SK-N-SH treated with all-trans-retinoic acid at 6 μM for 48 hours (cell line): ENCODE results near the gene CLEC4A.
"Not testable (repeated sequence)": the region's sequence is repeated elsewhere in the genome, so short reads cannot be mapped to it uniquely, and the experiment has no call there.

Experiments
- ATAC-seq: fragments of 200-7000 bp; cut with Tn5 transposase; 3 replicates; pipeline ENCODE4 v1.9.1; 2020; ENCODE audit warnings: mild to moderate bottlenecking, moderate library complexity
- ARNTL ChIP-seq: fragments of 450-650 bp; formaldehyde crosslinking; IDR thresholded peaks from 2 replicates; pipeline ENCODE4 v1.5.0; 2020; ENCODE audit warnings: low read depth, mild to moderate bottlenecking, moderate library complexity, borderline replicate concordance
- BACH2 ChIP-seq: fragments of 250-450 bp; sonication (Bioruptor Pico); IDR thresholded peaks from 2 replicates; pipeline ENCODE4 v1.9.0; 2021; ENCODE audit warnings: mild to moderate bottlenecking, borderline replicate concordance
- CSDC2 ChIP-seq: fragments of 250-450 bp; sonication (Bioruptor Pico); IDR thresholded peaks from 2 replicates; pipeline ENCODE4 v1.5.0; 2020; ENCODE audit warnings: mild to moderate bottlenecking, moderate library complexity
- CSRNP3 ChIP-seq: fragments of 250-450 bp; sonication (Bioruptor Pico); IDR thresholded peaks from 2 replicates; pipeline ENCODE4 v1.5.1; 2021; ENCODE audit warnings: mild to moderate bottlenecking, moderate library complexity
- ESRRG ChIP-seq: fragments of 250-450 bp; sonication (Bioruptor Pico); IDR thresholded peaks from 2 replicates; pipeline ENCODE4 v1.6.1; 2021; ENCODE audit warnings: mild to moderate bottlenecking
- GLIS3 ChIP-seq: fragments of 250-450 bp; sonication (Bioruptor Pico); IDR thresholded peaks from 2 replicates; pipeline ENCODE4 v1.5.0; 2020; ENCODE audit warnings: mild to moderate bottlenecking, moderate library complexity
- ISL1 ChIP-seq: fragments of 250-450 bp; sonication (Bioruptor Pico); IDR thresholded peaks from 2 replicates; pipeline ENCODE4 v2.1.2; 2022; ENCODE audit warnings: mild to moderate bottlenecking, moderate library complexity
- OSR1 ChIP-seq: fragments of 250-450 bp; sonication (Bioruptor Pico); IDR thresholded peaks from 2 replicates; pipeline ENCODE4 v1.8.0; 2022; ENCODE audit warnings: moderate library complexity, mild to moderate bottlenecking, inconsistent platforms
- POU6F1 ChIP-seq: fragments of 250-450 bp; sonication (Bioruptor Pico); IDR thresholded peaks from 2 replicates; pipeline ENCODE4 v1.8.0; 2021; ENCODE audit warnings: low read depth, mild to moderate bottlenecking, moderate library complexity, borderline replicate concordance
- PPARA ChIP-seq: fragments of 250-450 bp; sonication (Bioruptor Pico); IDR thresholded peaks from 2 replicates; pipeline ENCODE4 v1.5.0; 2020; ENCODE audit warnings: mild to moderate bottlenecking, borderline replicate concordance
- RARB ChIP-seq: fragments of 250-450 bp; sonication (Bioruptor Pico); IDR thresholded peaks from 2 replicates; pipeline ENCODE4 v1.8.0; 2021; ENCODE audit warnings: mild to moderate bottlenecking, moderate library complexity
- SNAI2 ChIP-seq: fragments of 250-450 bp; sonication (Bioruptor Pico); IDR thresholded peaks from 2 replicates; pipeline ENCODE4 v1.5.0; 2020; ENCODE audit warnings: mild to moderate bottlenecking, moderate library complexity
- TCF4 ChIP-seq: fragments of 250-450 bp; sonication (Bioruptor Pico); IDR thresholded peaks from 2 replicates; pipeline ENCODE4 v1.8.0; 2021; ENCODE audit warnings: mild to moderate bottlenecking, moderate library complexity, borderline replicate concordance
- TOX ChIP-seq: fragments of 250-450 bp; sonication (Bioruptor Pico); IDR thresholded peaks from 2 replicates; pipeline ENCODE4 v1.8.0; 2021; ENCODE audit warnings: mild to moderate bottlenecking, moderate library complexity, borderline replicate concordance
- TSHZ2 ChIP-seq: fragments of 250-450 bp; sonication (Bioruptor Pico); IDR thresholded peaks from 2 replicates; pipeline ENCODE4 v1.5.0; 2020; ENCODE audit warnings: mild to moderate bottlenecking, moderate library complexity
- ZC3H10 ChIP-seq: fragments of 250-450 bp; sonication (Bioruptor Pico); IDR thresholded peaks from 2 replicates; pipeline ENCODE4 v1.5.1; 2021; ENCODE audit warnings: mild to moderate bottlenecking, moderate library complexity
- ZFP3 ChIP-seq: fragments of 250-450 bp; sonication (Bioruptor Pico); IDR thresholded peaks from 2 replicates; pipeline ENCODE4 v1.5.0; 2020; ENCODE audit warnings: mild to moderate bottlenecking, moderate library complexity
- ZFP30 ChIP-seq: fragments of 450-650 bp; formaldehyde crosslinking; IDR thresholded peaks from 2 replicates; pipeline ENCODE4 v1.5.0; 2022; ENCODE audit warnings: mild to moderate bottlenecking, moderate library complexity
- ZNF565 ChIP-seq: fragments of 450-650 bp; formaldehyde crosslinking; conservative IDR thresholded peaks from 2 replicates; pipeline ENCODE4 v1.5.0; 2020; ENCODE audit warnings: low read depth, mild to moderate bottlenecking, moderate library complexity
- ZNF70 ChIP-seq: fragments of 450-650 bp; formaldehyde crosslinking; IDR thresholded peaks from 2 replicates; pipeline ENCODE4 v1.5.0; 2020; ENCODE audit warnings: mild to moderate bottlenecking, moderate library complexity
- ZNF8 ChIP-seq: fragments of 450-650 bp; formaldehyde crosslinking; IDR thresholded peaks from 2 replicates; pipeline ENCODE4 v1.5.0; 2020; ENCODE audit warnings: mild to moderate bottlenecking, moderate library complexity
- TF ChIP-seq, protein P1 (sequence below): fragments of 250-450 bp; sonication (Bioruptor Pico); IDR thresholded peaks from 2 replicates; pipeline ENCODE4 v1.5.1; 2020; ENCODE audit warnings: low read depth, mild to moderate bottlenecking, moderate library complexity
- TF ChIP-seq, protein P2 (sequence below): fragments of 250-450 bp; sonication (Bioruptor Pico); IDR thresholded peaks from 2 replicates; pipeline ENCODE4 v1.8.0; 2020; ENCODE audit warnings: mild to moderate bottlenecking, moderate library complexity, borderline replicate concordance

Gene CLEC4A

GRCh38 chr12:8080120-8080519, 43.3 kb upstream of the CLEC4A start:
- no peak for TF ChIP-seq TOX (CRISPR knock-in tag)
- TF ChIP-seq CSRNP3: no peak
- no peak for TF ChIP-seq BACH2 (CRISPR knock-in tag)
- TF ChIP-seq ZNF70 (CRISPR knock-in tag): no peak
- no peak for TF ChIP-seq TCF4 (CRISPR knock-in tag)
- no peak for TF ChIP-seq SNAI2
- no peak for ATAC-seq

GRCh38 chr12:8081251-8081920, 42.0 kb upstream of the CLEC4A start:
- peak; percentile 11; the same call in 1 of the 3 replicates for ATAC-seq
- TF ChIP-seq ZNF565 (no peak), ZC3H10 (CRISPR knock-in tag) (no peak), RARB (CRISPR knock-in tag) (no peak), POU6F1 (CRISPR knock-in tag) (no peak), OSR1 (CRISPR knock-in tag) (no peak), TOX (CRISPR knock-in tag) (no peak), ISL1 (no peak), CSDC2 (CRISPR knock-in tag) (no peak)

DNA sequence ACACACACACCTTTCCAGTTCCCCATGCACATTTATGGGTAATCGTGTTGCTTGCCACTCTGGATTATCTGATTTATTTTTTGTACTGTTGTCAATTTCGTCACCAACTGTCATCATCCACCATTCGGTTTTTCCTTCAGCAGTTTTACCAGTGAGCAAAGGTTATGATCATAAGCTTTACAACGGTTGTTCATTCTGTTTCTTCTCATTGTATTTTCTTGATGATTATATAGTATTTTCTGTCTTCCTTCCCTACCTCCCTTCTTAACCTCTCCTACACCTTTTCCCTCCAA, 40.7 kb upstream of the CLEC4A start:
- no peak for ATAC-seq
- TF ChIP-seq BACH2 (CRISPR knock-in tag): no peak
- TF ChIP-seq, protein P1, sequence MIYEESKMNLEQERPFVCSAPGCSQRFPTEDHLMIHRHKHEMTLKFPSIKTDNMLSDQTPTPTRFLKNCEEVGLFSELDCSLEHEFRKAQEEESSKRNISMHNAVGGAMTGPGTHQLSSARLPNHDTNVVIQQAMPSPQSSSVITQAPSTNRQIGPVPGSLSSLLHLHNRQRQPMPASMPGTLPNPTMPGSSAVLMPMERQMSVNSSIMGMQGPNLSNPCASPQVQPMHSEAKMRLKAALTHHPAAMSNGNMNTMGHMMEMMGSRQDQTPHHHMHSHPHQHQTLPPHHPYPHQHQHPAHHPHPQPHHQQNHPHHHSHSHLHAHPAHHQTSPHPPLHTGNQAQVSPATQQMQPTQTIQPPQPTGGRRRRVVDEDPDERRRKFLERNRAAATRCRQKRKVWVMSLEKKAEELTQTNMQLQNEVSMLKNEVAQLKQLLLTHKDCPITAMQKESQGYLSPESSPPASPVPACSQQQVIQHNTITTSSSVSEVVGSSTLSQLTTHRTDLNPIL (CRISPR knock-in tag): no peak
- TF ChIP-seq SNAI2: no peak
- TF ChIP-seq, protein P2, sequence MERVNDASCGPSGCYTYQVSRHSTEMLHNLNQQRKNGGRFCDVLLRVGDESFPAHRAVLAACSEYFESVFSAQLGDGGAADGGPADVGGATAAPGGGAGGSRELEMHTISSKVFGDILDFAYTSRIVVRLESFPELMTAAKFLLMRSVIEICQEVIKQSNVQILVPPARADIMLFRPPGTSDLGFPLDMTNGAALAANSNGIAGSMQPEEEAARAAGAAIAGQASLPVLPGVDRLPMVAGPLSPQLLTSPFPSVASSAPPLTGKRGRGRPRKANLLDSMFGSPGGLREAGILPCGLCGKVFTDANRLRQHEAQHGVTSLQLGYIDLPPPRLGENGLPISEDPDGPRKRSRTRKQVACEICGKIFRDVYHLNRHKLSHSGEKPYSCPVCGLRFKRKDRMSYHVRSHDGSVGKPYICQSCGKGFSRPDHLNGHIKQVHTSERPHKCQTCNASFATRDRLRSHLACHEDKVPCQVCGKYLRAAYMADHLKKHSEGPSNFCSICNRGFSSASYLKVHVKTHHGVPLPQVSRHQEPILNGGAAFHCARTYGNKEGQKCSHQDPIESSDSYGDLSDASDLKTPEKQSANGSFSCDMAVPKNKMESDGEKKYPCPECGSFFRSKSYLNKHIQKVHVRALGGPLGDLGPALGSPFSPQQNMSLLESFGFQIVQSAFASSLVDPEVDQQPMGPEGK: no peak
- TF ChIP-seq RARB (CRISPR knock-in tag): no peak
- TF ChIP-seq OSR1 (CRISPR knock-in tag): no peak
- TF ChIP-seq ZC3H10 (CRISPR knock-in tag): no peak
- no peak for TF ChIP-seq ARNTL (CRISPR knock-in tag)
- no peak for TF ChIP-seq PPARA (CRISPR knock-in tag)
- TF ChIP-seq TCF4 (CRISPR knock-in tag): no peak
- no peak for TF ChIP-seq ZFP30 (CRISPR knock-in tag)
- TF ChIP-seq ZNF8 (CRISPR knock-in tag): no peak
- TF ChIP-seq TOX (CRISPR knock-in tag): no peak
- TF ChIP-seq ESRRG (CRISPR knock-in tag): no peak
- no peak for TF ChIP-seq ZFP3 (CRISPR knock-in tag)
- TF ChIP-seq ZNF565: no peak
- TF ChIP-seq CSDC2 (CRISPR knock-in tag): no peak

DNA sequence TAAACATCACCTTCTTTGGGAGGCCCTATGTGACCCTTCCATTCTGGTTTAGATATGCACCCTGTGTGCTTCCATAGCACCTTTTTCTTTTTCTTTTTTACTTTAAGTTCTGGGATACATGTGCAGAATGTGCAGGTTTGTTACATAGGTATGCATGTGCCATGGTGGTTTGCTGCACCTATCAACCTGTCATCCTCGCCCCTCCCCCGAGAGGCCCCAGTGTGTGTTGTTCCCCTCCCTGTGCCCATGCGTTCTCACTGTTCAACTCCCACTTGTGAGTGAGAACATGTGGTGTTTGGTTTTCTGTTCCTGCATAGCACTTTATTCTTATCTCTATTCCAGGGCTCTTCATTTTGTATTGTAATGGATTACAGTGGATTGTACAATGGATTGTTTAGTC, 39.1 kb upstream of the CLEC4A start:
- not testable (repeated sequence) for ATAC-seq

DNA sequence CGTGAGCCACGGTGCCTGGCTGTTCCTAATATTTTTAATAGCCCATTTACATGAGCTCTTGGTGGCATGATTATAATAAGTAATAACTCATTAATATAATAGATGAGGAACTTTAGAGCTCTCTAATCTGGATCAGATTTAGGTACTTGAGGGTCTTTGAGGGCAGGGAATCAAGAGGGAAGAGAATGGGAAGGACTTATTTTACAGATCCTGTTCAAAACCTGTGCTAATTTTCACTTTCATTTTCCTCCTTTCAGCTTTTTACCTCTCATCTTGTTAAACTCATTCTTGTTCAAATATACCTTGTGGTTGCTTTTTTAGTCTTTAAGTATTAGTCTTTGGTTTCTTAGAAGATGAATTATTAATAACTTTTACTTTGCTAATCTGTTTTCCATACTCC, 35.8 kb upstream of the CLEC4A start:
- TF ChIP-seq ZNF8 (CRISPR knock-in tag): no peak
- no peak for TF ChIP-seq ESRRG (CRISPR knock-in tag)
- no peak for TF ChIP-seq GLIS3 (CRISPR knock-in tag)
- TF ChIP-seq ZC3H10 (CRISPR knock-in tag): no peak
- TF ChIP-seq ZFP3 (CRISPR knock-in tag): no peak
- no peak for TF ChIP-seq OSR1 (CRISPR knock-in tag)
- TF ChIP-seq ZNF565: no peak
- TF ChIP-seq CSDC2 (CRISPR knock-in tag): no peak
- no peak for TF ChIP-seq ZFP30 (CRISPR knock-in tag)
- no peak for TF ChIP-seq ARNTL (CRISPR knock-in tag)
- TF ChIP-seq TSHZ2 (CRISPR knock-in tag): no peak
- TF ChIP-seq TCF4 (CRISPR knock-in tag): no peak
- no peak for TF ChIP-seq CSRNP3
- TF ChIP-seq, all 23 proteins: peak for 0

More for the DNA sequence above, 35.8 kb upstream of the CLEC4A start:
- ATAC-seq: no peak
